Bronchial epithelial cell (primary cell): Measurements from ENCODE around the gene USP48. TPM values are rescaled to one million over a fixed set of nuclear protein-coding genes. Genes with fewer than 3 reads are reported as not detected.

ENCODE experiments used
- DNase-seq: peaks from one replicate; pipeline ENCODE4 v3.0.0-alpha.2; 2010; ENCODE audit warnings: low read depth
- FAIRE-seq: peaks from 2 replicates; lab custom pipeline; 2011; peaks lifted over from hg19 to GRCh38; lab: Jason Lieb, UNC
- H3K27me3 ChIP-seq: 2 replicates; pipeline ENCODE4 v1.5.1; 2011; ENCODE audit warnings: low read length; ENCODE audit not compliant: control insufficient read depth, insufficient read depth
- H3K36me3 ChIP-seq: 2 replicates; pipeline ENCODE4 v1.5.1; 2011; ENCODE audit warnings: low read length; ENCODE audit not compliant: control insufficient read depth, insufficient read depth
- H3K4me3 ChIP-seq: 2 replicates; pipeline ENCODE4 v1.5.1; 2011; ENCODE audit warnings: mild to moderate bottlenecking, low read depth, low read length, control low read depth
- CTCF ChIP-seq: IDR thresholded peaks from 2 replicates; pipeline ENCODE4 v1.5.1; 2011; ENCODE audit warnings: mild to moderate bottlenecking, moderate library complexity, low read length, control low read depth, inconsistent platforms; ENCODE audit not compliant: insufficient read depth, severe bottlenecking
- total RNA-seq: library from RNA; depleted of rRNA; stranded (reverse); fragments of >200 nt; gene quantifications from 2 replicates; pipeline ENCODE4 v1.2.1, GENCODE V29; 2014

The USP48 gene
- total RNA-seq, 1 donor from 2014 or later: 23.4 TPM

DNA sequence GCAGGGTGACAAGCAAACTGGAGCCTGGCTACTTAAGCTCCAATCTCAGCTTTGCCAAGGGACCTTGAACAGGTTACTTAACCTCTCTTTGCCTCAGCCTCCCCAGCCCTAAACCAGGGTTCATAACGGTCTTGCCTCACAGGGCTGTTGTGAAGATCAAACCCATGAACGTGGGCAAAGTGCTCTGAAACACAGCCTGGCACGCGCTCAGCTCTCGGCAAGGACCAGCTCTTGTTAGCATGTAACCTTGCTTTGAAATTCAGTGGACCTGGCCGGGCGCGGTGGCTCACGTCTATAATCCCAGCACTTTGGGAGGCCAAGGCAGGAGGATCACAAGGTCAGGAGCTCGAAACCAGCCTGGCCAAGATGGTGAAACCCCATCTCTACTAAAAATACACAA is 138.6 kb downstream of the USP48 start:
- no peaks in the 10 kb centered on the region for H3K36me3 ChIP-seq
- DNase-seq: no peak
- FAIRE-seq: no peak
- no peak for TF ChIP-seq CTCF
- no peaks in the 10 kb centered on the region for H3K27me3 ChIP-seq
- no peak overlapping the region for H3K4me3 ChIP-seq

DNA sequence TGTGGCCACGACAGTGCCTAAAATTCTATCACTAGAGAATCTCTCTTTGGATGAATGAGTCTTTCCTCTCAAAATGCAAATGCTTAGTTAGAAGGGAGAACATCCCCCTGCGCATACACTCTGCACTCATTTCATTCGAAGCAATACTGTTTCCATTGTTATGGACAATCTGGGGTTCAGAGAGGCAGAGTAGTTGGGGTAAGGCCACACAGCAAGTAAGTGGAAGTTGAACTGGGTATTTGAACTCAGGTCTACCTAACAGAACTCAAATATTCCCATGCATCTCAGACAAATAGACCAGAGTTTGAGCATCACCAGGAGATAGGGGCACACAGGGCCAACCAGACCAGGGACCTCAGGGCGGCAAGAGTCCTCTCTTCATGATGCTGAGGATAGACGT is 139.3 kb downstream of the USP48 start:
- Histone ChIP-seq H3K4me3 (no peak overlapping the region), H3K36me3 (no peaks in the 10 kb centered on the region), H3K27me3 (no peaks in the 10 kb centered on the region)
- no peak for TF ChIP-seq CTCF
- FAIRE-seq (peak; percentile 7), DNase-seq (no peak)

- TF ChIP-seq CTCF: no peak
- H3K4me3 ChIP-seq: no peak overlapping the region
- FAIRE-seq: no peak
- DNase-seq: no peak
- H3K27me3 ChIP-seq: no peaks in the 10 kb centered on the region
- H3K36me3 ChIP-seq: no peaks in the 10 kb centered on the region
These were observed 140.8 kb downstream of the USP48 start for GRCh38 chr1:21641967-21642739.

DNA sequence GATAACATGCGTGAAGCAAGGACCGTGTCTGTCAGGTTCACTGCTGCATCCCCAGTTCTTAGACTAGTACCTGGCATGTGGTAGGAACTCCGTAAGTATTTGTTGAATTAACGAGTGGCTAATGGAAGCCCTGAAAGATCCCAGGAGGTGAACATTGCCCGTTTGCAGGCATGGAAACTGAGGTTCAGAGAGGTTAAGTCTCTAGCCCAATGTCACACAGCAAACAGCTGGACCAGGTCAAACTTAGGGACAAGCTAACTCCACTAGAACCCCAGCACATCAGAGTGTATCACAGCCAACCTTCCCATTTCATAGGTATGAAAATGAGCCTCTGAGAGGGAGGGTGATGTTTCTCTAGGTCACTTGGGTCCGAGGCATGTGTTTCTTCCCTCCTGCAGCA is 141.4 kb downstream of the USP48 start:
- no peaks in the 10 kb centered on the region for H3K27me3 ChIP-seq
- H3K36me3 ChIP-seq: no peaks in the 10 kb centered on the region
- no peak overlapping the region for H3K4me3 ChIP-seq
- DNase-seq: no peak
- FAIRE-seq: no peak
- no peak for TF ChIP-seq CTCF

- Histone ChIP-seq H3K27me3 (no peaks in the 10 kb centered on the region), H3K36me3 (no peaks in the 10 kb centered on the region), H3K4me3 (no peak overlapping the region)
- DNase-seq (no peak), FAIRE-seq (no peak)
- no peak for TF ChIP-seq CTCF
These were observed 141.9 kb downstream of the USP48 start for GRCh38 chr1:21641076-21641475.

GRCh38 chr1:21640653-21641052 is 142.3 kb downstream of the USP48 start:
- DNase-seq (no peak), FAIRE-seq (no peak)
- no peaks in the 10 kb centered on the region for H3K36me3 ChIP-seq
- no peak overlapping the region for H3K4me3 ChIP-seq
- no peaks in the 10 kb centered on the region for H3K27me3 ChIP-seq
- TF ChIP-seq CTCF: no peak
